Ureter (tissue), 1 donor: ENCODE results near the gene FFAR3. TPM values are rescaled to one million over a fixed set of nuclear protein-coding genes. Genes with fewer than 3 reads are reported as not detected.
"Not testable (repeated sequence)": the region's sequence is repeated elsewhere in the genome, so short reads cannot be mapped to it uniquely, and the experiment has no call there.

Experiments used
- DNase-seq: peaks from one replicate; pipeline ENCODE4 v3.0.0-alpha.2; 2020; ENCODE audit warnings: low spot score
- total RNA-seq: library from RNA; stranded (reverse); gene quantifications from one replicate; pipeline ENCODE4 v1.2.4, GENCODE V29; 2023
- donor health status: DM: yes; HTN: yes; CAD: no.

Gene FFAR3
- total RNA-seq, 1 donor from 2014 or later: not detected

- no peak for DNase-seq
Measured at GRCh38 chr19:35350591-35350990, 7.7 kb upstream of the FFAR3 start.

- no peak for DNase-seq
Measured at GRCh38 chr19:35351411-35352176, 6.7 kb upstream of the FFAR3 start.

GRCh38 chr19:35352177-35352447 is 6.1 kb upstream of the FFAR3 start:
- DNase-seq: no peak

- DNase-seq: peak; percentile 73
Measured at GRCh38 chr19:35352448-35353304, 5.6 kb upstream of the FFAR3 start.

- no peak for DNase-seq
Measured at GRCh38 chr19:35353635-35354034, 4.6 kb upstream of the FFAR3 start.

- no peak for DNase-seq
Measured at GRCh38 chr19:35354898-35355297, 3.4 kb upstream of the FFAR3 start.

- DNase-seq: no peak
Measured at GRCh38 chr19:35355791-35356460, 2.3 kb upstream of the FFAR3 start.

GRCh38 chr19:35358834-35359233 is 574 bp downstream of the FFAR3 start:
- DNase-seq: not testable (repeated sequence)

GRCh38 chr19:35359395-35359794 is 1.1 kb downstream of the FFAR3 start:
- DNase-seq: not testable (repeated sequence)

- not testable (repeated sequence) for DNase-seq
Measured at GRCh38 chr19:35360081-35360480, 1.8 kb downstream of the FFAR3 start.

- DNase-seq: no peak
Measured at GRCh38 chr19:35360880-35361420, 2.7 kb downstream of the FFAR3 start.

GRCh38 chr19:35362261-35363000 is 4.2 kb downstream of the FFAR3 start:
- DNase-seq: no peak

GRCh38 chr19:35363001-35363590 is 4.8 kb downstream of the FFAR3 start:
- DNase-seq: no peak

- DNase-seq: no peak
Measured at GRCh38 chr19:35363711-35364425, 5.6 kb downstream of the FFAR3 start.

- DNase-seq: no peak
Measured at GRCh38 chr19:35365303-35365702, 7.0 kb downstream of the FFAR3 start.

GRCh38 chr19:35368378-35368777 is 10.1 kb downstream of the FFAR3 start:
- no peak for DNase-seq

GRCh38 chr19:35369522-35369921 is 11.3 kb downstream of the FFAR3 start:
- no peak for DNase-seq

GRCh38 chr19:35370722-35371121 is 12.5 kb downstream of the FFAR3 start, which contains the start of gene GPR42:
Gene GPR42, plus strand, starts transcription at chr19:35371068. Its CDS starts 292 bp downstream, at chr19:35371360.
- no peak for DNase-seq

- DNase-seq: no peak
Measured at GRCh38 chr19:35373492-35373891, 15.2 kb downstream of the FFAR3 start.

- DNase-seq: not testable (repeated sequence)
Measured at GRCh38 chr19:35374031-35374430, 15.8 kb downstream of the FFAR3 start.
